ENCODE results near the gene TUBAL3.
"Not testable (repeated sequence)": the region's sequence is repeated elsewhere in the genome, so short reads cannot be mapped to it uniquely, and the experiment has no call there.

Gene TUBAL3

GRCh38 chr10:5423771-5424170 is 19.1 kb upstream of the TUBAL3 start:
- no peak for DNase-seq (ENCODE audit: low spot score)

DNA sequence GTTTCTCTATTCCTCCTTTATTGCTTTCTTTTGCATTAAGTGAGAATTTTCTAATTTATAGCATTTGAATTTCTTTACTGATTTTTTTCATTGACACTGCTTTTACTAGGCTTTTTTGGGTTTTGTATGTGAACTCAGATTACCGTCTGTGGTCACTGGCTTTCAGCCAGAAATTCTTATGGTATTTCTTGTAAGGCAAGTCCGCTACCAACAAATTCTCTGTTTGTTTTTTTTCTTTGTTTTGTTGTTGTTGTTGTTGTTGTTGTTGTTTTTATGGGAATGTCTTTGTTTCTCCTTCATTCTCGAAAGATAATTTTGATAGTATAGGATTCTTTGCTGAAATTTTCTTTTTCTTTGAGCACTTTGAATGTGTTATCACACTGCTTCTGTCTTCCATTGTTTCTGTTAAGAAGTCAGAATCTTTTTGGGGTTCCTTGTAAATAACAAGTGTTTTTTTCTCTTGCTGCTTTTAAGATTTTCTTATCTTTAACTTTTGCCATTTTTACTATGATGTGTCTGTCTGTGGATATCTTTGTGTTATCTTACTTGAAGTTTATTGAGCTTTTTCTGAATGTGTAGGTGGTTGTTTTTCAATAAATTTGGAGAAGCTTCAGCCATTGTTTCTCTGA is 15.0 kb upstream of the TUBAL3 start:
- DNase-seq (ENCODE audit: low spot score) = no peak

DNA sequence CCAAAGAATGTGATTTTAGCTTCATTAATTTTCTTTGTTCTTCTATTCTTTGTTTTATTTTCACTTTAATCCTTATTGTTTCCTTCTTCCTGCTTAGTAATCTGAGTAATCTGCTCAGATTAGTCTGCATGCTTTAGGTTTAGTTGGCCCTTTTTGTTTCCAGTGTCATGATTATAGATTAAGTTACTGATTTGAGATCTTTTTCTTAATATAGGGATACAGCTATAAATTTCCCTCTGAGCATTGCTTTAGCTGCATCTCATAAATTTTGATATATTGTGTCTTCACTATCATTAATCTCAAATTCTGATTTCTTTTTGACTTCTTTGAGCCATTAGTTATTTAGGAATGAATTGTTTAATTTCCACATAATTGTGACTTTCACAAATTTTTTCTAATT is 14.0 kb upstream of the TUBAL3 start:
- DNase-seq (ENCODE audit: low spot score) = no peak

GRCh38 chr10:5416981-5417380 is 12.4 kb upstream of the TUBAL3 start:
- no peak for DNase-seq (ENCODE audit: low spot score)

DNA sequence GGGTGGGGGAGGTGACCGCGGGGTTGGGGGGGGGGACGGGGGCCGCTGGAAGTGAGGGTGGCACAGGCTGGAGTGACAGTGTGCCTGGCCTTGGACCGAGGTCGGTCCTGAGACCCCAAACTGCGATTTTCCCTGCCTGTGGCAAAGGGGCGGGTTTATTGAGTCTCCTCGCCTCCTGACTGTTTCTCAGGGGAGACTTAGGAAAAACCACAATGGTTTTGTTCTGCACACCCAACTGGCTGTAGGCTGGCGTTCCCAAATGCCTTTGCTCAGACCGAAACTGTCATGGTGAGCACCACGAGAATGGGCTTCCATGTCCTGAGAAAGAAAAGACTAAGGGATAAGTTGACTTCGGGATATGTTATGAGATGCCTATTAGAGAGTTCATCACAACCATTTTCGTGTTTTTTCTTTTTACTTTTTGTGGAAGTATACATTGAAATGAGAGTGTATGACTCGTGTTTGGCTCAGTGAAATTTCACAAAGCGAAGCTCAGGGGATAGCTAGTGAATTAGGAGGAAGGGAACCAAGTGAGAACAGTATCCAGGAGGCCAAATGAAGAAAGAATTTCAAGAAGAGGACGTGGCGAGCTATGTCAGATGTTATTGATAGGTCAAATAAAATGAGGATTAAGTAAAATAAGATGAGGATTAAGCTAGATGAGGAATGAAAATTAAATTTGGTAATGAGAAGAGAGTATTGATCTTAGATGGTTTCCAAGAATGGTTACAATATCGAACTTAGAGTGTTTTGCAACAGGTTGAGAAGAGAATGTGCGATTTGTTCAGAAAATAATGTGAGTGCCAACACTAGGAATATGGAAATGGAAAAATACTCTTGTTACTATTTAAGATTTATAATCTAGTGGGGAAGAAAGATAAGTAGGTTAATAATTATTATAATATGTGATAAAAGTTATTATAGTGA is 8.6 kb upstream of the TUBAL3 start:
- no peak for DNase-seq (ENCODE audit: low spot score)

- DNase-seq (ENCODE audit: low spot score) = peak; percentile 96
Measured at GRCh38 chr10:5412277-5412941, 7.8 kb upstream of the TUBAL3 start, which contains the start of gene NET1. NET1 (plus strand) TSS chr10:5412557; CDS start chr10:5412693, 136 bp downstream.

DNA sequence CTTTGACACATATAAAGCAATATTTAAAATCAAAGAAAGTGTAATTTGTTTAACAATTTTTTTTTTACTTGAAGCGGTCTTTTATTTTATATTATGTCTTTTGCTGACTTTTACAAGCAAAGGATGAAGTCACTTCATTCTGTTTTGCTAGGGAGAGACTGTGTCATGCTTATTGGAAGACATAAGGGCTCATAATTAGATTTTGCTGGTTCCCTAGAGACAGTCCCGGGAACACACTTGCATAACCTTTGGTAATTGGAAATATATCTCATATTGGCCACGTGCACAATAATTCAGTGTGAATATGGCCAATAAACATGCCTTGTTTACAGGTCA is 7.3 kb upstream of the TUBAL3 start:
- no peak for DNase-seq (ENCODE audit: low spot score)

DNA sequence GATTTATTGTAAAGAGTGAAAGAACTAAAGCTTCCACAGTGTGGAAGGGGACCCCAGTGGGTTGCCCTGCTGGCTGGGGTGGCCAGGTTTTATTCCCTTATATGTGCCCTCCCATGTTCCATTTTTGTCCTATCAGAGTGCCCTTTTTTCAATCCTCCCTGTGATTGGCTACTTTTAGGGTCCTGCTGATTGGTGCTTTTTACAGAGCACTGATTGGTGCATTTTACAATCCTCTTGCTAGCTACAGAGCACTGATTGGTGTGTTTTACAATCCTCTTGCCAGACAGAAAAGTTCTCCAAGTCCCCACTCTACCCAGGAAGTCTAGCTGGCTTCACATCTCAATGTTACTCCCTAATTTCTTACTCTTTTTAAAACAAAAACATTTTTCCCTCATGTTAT is 6.2 kb upstream of the TUBAL3 start:
- DNase-seq (ENCODE audit: low spot score) = not testable (repeated sequence)

DNA sequence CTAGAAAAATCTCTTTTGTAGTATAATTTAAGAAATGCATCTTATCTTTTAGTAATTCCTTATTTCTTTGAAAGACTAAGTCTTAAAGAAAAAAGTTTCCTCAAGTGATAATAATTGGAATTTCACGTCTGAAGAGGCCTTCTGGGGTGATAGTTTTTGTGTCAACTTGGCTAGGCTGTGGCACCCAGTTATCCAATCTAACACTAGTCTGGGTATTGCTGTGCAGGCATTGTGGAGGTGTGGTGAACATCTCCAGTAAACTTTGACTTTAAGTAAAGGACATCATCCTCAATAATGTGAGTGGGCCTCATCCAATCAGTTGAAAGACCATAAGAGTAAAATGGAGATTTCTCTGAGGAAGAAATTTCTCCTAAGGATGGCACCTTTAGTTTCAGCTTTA is 2.3 kb upstream of the TUBAL3 start:
- DNase-seq (ENCODE audit: low spot score) = no peak

- DNase-seq (ENCODE audit: low spot score) = no peak
Measured at GRCh38 chr10:5402798-5403197, 1.8 kb downstream of the TUBAL3 start.

DNA sequence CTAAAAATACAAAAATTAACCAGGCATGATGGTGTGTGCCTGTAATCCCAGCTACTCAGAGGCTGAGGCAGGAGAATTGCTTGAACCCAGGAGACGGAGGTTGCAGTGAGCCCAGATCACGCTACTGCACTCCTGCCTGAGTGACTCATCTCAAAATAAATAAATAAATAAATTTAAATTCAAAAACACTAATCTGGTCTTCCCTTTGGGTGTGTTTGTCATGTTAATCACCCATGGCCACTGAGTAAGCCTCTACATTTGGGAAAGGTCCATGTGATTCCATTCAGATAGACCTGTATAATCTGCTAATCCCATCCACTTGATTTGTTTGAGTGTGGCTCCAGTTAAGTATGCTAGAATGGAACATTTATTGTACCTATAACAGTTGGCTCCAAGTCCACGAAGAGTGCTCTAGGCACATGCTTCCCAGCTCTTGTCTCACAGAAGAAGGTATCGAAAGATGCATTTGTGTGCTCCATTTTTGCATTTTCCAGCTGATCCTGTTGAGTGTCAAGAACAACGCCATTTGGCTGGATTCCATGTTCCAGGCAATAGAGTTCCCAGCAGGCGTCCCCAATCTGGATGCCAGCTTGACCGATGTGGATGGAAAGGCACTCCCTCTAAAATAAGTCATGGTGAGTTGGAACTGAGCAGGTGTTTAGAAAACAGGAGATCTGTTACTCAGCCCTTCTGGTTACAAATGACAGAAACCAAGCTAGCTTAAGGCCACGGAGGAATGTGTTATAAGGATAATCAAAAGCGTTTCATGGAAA is 4.0 kb downstream of the TUBAL3 start:
- no peak for DNase-seq (ENCODE audit: low spot score)

DNA sequence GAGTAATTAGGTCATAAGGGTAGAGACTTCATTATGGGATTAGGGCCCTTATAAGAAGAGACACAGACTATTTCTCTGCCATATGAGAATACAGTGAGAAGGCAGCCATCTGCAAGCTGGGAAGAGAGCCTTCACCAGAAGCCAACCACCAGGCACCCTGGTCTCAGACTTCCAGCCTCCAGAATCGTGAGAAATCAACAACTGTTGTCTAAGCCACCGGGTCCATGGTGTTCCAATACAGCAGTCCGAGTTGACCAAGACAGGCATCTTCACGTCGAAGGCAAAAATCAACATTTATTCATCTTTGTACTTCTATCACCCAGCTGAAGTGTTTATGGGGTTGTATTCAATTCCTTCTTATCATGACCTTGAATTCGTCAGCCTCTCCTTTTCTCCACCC is 5.3 kb downstream of the TUBAL3 start:
- no peak for DNase-seq (ENCODE audit: low spot score)

DNA sequence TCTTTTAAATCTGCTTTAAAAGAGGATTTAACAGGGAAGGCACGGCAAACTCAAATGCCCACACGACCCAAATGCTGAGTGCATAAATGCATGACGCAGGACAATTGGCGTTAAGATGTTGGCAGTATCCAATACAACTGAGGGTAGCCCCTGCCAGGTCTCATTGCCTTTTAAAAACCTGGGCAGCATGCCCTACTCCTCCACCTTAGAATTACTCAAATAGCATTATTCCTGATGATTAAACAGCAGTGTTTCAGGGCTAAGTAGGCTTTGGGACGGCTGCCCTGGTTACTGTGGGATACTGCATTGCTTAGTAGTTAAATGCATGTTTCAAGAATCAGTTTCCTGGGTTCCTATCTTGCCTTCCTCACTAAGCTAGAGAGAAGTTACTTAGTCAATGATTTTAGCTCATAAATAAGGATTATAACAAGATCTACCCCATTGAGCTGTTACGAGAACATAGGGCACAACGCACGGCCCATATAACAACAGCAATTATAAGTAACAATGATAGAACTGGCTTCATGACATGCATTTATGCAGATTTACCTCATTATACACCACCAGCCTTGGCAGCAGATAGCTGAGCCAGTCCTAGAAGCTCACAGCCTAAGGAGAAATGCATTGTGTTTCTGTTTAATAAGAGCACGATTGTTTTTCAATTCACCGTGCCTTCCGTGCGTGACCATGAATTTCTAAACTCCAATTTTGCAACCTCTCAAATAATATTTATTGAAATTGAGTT is 7.9 kb downstream of the TUBAL3 start:
- no peak for DNase-seq (ENCODE audit: low spot score)

- no peak for DNase-seq (ENCODE audit: low spot score)
Measured at GRCh38 chr10:5395168-5395567, 9.5 kb downstream of the TUBAL3 start.

DNA sequence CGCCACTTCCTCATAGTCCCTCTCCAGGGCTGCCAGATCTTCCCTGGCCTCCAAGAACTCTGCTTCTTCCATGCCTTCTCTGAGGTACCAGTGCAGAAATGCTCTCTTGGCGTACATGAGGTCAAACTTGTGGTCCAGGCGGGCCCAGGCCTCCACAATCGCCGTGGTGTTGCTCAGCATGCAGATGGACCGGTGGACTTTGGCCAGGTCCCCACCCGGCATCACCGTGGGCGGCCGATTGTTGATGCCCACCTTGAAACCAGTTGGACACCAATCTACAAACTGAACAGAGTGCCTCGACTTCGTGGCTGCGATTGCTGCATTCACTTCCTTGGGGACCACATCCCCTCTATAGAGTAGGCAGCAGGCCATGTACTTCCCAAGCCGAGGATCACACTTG is 11.1 kb downstream of the TUBAL3 start:
- no peak for DNase-seq (ENCODE audit: low spot score)

- DNase-seq (ENCODE audit: low spot score) = no peak
Measured at GRCh38 chr10:5391790-5392189, 12.8 kb downstream of the TUBAL3 start.

GRCh38 chr10:5390607-5391205 is 13.9 kb downstream of the TUBAL3 start:
- no peak for DNase-seq (ENCODE audit: low spot score)

- no peak for DNase-seq (ENCODE audit: low spot score)
Measured at GRCh38 chr10:5387169-5387568, 17.5 kb downstream of the TUBAL3 start.

- no peak for DNase-seq (ENCODE audit: low spot score)
Measured at GRCh38 chr10:5385224-5385623, 19.4 kb downstream of the TUBAL3 start.

- DNase-seq (ENCODE audit: low spot score) = no peak
Measured at GRCh38 chr10:5381187-5381586, 23.4 kb downstream of the TUBAL3 start.

- not testable (repeated sequence) for DNase-seq (ENCODE audit: low spot score)
Measured at GRCh38 chr10:5380395-5380794, 24.2 kb downstream of the TUBAL3 start.
